ENCODE results near the gene LIX1L. TPM values are rescaled to one million over a fixed set of nuclear protein-coding genes. Genes with fewer than 3 reads are reported as not detected.

Gene LIX1L
- total and polyA plus RNA-seq, 2 of the 4 experiments (the other 2 are of a cell fraction) = 14.7 to 28.8 TPM

DNA sequence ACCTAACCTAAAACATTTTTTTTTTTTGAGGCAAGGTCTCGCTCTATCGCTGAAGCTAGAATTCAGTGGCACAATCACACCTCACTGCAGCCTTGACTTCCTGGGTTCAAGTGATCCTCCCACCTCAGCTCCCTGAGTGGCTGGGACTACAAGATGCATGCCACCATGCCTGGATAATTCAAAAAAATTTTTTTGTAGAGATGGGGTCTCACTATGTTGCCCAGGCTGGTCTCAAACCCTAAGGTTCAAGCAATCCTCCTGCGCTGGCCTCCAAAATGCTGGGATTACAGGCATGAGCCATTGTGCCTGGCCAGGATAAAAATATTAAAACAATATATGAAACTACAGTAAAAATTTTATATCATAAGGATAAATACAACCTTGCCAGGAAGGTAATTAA, 4.9 kb downstream of the LIX1L start:
- BruUV-seq (replicated peaks) = no TSS peak
- Histone ChIP-seq H3K4me2 (ENCODE audit: low read depth, low read length) (no peak overlapping the region), H3K14ac (replicated peaks; ENCODE audit: low read depth, low read length) (no peak overlapping the region), H3K79me1 (ENCODE audit: low read depth in 1 of 2, low read length in 2 of 2) (peaks cover 36 to 80% of the 10 kb centered on the region in 2 experiments), H2BK20ac (ENCODE audit: low read depth, low read length) (no peak overlapping the region), H3K36me3 (ENCODE audit: control insufficient read depth, insufficient read depth, low read length) (peaks cover 11% of the 10 kb centered on the region), H2AFZ (replicated peaks; ENCODE audit: low read length, poor library complexity) (no peak overlapping the region), H3K4me1 (ENCODE audit: control insufficient read depth, insufficient read depth, low read length) (peaks cover 2% of the 10 kb centered on the region; the same call in 1 of the 2 replicates), H3K9me3 (ENCODE audit: control insufficient read depth, insufficient read depth, low read length) (no peaks in the 10 kb centered on the region), H3K23ac (ENCODE audit: low read depth, low read length) (no peak overlapping the region), H3K9ac (ENCODE audit: low read depth, low read length) (no peak overlapping the region), H4K5ac (ENCODE audit: low read depth, low read length) (no peak overlapping the region), H3K18ac (ENCODE audit: low read depth, low read length) (no peak overlapping the region), H4K8ac (ENCODE audit: low read depth in 2 of 2, low read length in 2 of 2) (no peak overlapping the region), H3K27me3 (ENCODE audit: control insufficient read depth, insufficient read depth, low read length) (no peaks in the 10 kb centered on the region), H3K27ac (ENCODE audit: insufficient read depth, low read length) (no peak overlapping the region), H3K4ac (ENCODE audit: low read depth, low read length) (no peak overlapping the region), H2BK5ac (ENCODE audit: low read depth, low read length, poor library complexity, severe bottlenecking) (no peak overlapping the region), H2BK15ac (ENCODE audit: low read depth, low read length) (no peak overlapping the region), H4K91ac (ENCODE audit: insufficient read depth, low read depth, low read length) (no peak overlapping the region), H3K4me3 (ENCODE audit: insufficient read depth, low read depth, low read length) (no peak overlapping the region), H4K20me1 (ENCODE audit: insufficient read depth, low read length) (peaks cover 24% of the 10 kb centered on the region; the same call in 1 of the 2 replicates), H2AK9ac (replicated peaks; ENCODE audit: low read depth, low read length, poor library complexity) (no peak overlapping the region), H2AK5ac (ENCODE audit: low read depth, low read length) (no peak overlapping the region), H3K9me1 (ENCODE audit: insufficient read depth, low read length) (peaks cover 18% of the 10 kb centered on the region), H3K56ac (ENCODE audit: extremely low read depth, insufficient read depth, low read length) (no peak overlapping the region), H2BK120ac (ENCODE audit: low read depth, low read length) (no peak overlapping the region)
- in situ Hi-C loops (cut with MboI; ENCODE audit: low sequenced_read_pairs) (no loop called here), intact Hi-C loops (cut with micrococcal nuclease) (loop anchor here (10.0 kb wide), 1 partner anchor 58 kb away; no protein-coding TSS in a partner anchor), dilution Hi-C loops (cut with HindIII; ENCODE audit: low sequenced_read_pairs, unreplicated experiment) (no loop called here)
- WGBS, 2 experiments (ENCODE audit: extremely low coverage in 2 of 2, insufficient read length in 1 of 2) = no CpG with 5 or more reads among the region's 3 CpGs
- ChIA-PET POLR2A (ENCODE audit: unreplicated experiment) (no interaction called here), CTCF (no interaction called here)
- TF ChIP-seq MXI1 (IDR thresholded peaks at IDR 0.05; ENCODE audit: borderline replicate concordance, low read depth, low read length) (no peak), SMC3 (IDR thresholded peaks at IDR 0.05; ENCODE audit: low read depth, low read length) (no peak), RAD21 (IDR thresholded peaks at IDR 0.05; ENCODE audit: low read length) (no peak), MAFK (IDR thresholded peaks at IDR 0.05; ENCODE audit: low read depth, low read length) (no peak), POLR2A (IDR thresholded peaks at IDR 0.05; ENCODE audit: low read depth, low read length) (no peak), NFE2L2 (IDR thresholded peaks at IDR 0.05; ENCODE audit: low read depth, low read length) (no peak)
- TF ChIP-seq, protein P1, sequence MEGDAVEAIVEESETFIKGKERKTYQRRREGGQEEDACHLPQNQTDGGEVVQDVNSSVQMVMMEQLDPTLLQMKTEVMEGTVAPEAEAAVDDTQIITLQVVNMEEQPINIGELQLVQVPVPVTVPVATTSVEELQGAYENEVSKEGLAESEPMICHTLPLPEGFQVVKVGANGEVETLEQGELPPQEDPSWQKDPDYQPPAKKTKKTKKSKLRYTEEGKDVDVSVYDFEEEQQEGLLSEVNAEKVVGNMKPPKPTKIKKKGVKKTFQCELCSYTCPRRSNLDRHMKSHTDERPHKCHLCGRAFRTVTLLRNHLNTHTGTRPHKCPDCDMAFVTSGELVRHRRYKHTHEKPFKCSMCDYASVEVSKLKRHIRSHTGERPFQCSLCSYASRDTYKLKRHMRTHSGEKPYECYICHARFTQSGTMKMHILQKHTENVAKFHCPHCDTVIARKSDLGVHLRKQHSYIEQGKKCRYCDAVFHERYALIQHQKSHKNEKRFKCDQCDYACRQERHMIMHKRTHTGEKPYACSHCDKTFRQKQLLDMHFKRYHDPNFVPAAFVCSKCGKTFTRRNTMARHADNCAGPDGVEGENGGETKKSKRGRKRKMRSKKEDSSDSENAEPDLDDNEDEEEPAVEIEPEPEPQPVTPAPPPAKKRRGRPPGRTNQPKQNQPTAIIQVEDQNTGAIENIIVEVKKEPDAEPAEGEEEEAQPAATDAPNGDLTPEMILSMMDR (conservative IDR thresholded peaks at IDR 0.05; ENCODE audit: low read depth, low read length) = no peak
- TF ChIP-seq, protein P2, sequence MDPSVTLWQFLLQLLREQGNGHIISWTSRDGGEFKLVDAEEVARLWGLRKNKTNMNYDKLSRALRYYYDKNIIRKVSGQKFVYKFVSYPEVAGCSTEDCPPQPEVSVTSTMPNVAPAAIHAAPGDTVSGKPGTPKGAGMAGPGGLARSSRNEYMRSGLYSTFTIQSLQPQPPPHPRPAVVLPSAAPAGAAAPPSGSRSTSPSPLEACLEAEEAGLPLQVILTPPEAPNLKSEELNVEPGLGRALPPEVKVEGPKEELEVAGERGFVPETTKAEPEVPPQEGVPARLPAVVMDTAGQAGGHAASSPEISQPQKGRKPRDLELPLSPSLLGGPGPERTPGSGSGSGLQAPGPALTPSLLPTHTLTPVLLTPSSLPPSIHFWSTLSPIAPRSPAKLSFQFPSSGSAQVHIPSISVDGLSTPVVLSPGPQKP (IDR thresholded peaks at IDR 0.05; ENCODE audit: borderline replicate concordance, low read depth, low read length) = no peak
- ATAC-seq (ENCODE audit: low read depth) (no peak), DNase-seq (no peak)

All from IMR-90 (cell line).